MCF 10A (cell line): ENCODE measurements around the gene DNER. TPM values are rescaled to one million over a fixed set of nuclear protein-coding genes. Genes with fewer than 3 reads are reported as not detected.
A peak's percentile ranks its signal among the peaks of the same experiment; 100 is the strongest.

Source experiments
- BruUV-seq: library from RNA; stranded (reverse); fragments of 400-500 nt; replicated peaks from 2 replicates; lab custom pipeline; 2021; lab: Mats Ljungman, UMichigan
- CTCF ChIA-PET: fragments of 300-600 bp; sonication (Branson Sonifier 250); formaldehyde crosslinking; extraction: SDS; loops from one replicate; lab custom pipeline; 2021; ENCODE audit warnings: antibody characterized with exemption, inconsistent platforms; lab: Yijun Ruan, JAX
- POLR2A ChIA-PET: fragments of 300-600, 350-650 bp; sonication (Branson Sonifier 250); formaldehyde crosslinking; extraction: SDS; loops from one replicate; lab custom pipeline; 2020; ENCODE audit warnings: antibody characterized with exemption, inconsistent platforms; lab: Yijun Ruan, JAX
- DNase-seq: peaks from one replicate; pipeline ENCODE4 v3.0.0-alpha.2; 2018; ENCODE audit not compliant: unreplicated experiment
- H3K27ac Mint-ChIP-seq: one replicate; pipeline ENCODE4 v1.8.0; 2022; ENCODE audit warnings: mild to moderate bottlenecking, low read depth, mixed read lengths; ENCODE audit not compliant: unreplicated experiment
- H3K27me3 Mint-ChIP-seq: one replicate; pipeline ENCODE4 v1.8.0; 2022; ENCODE audit warnings: mixed read lengths; ENCODE audit not compliant: insufficient read depth, unreplicated experiment
- H3K36me3 Mint-ChIP-seq: one replicate; pipeline ENCODE4 v1.8.0; 2022; ENCODE audit warnings: mild to moderate bottlenecking, moderate library complexity, mixed read lengths; ENCODE audit not compliant: insufficient read depth, unreplicated experiment
- H3K4me1 Mint-ChIP-seq: one replicate; pipeline ENCODE4 v1.8.0; 2022; ENCODE audit warnings: mixed read lengths; ENCODE audit not compliant: insufficient read depth, unreplicated experiment
- H3K4me3 Mint-ChIP-seq: one replicate; pipeline ENCODE4 v1.8.0; 2022; ENCODE audit warnings: mild to moderate bottlenecking, moderate library complexity, mixed read lengths; ENCODE audit not compliant: unreplicated experiment
- H3K9me3 Mint-ChIP-seq: one replicate; pipeline ENCODE4 v1.8.0; 2022; ENCODE audit warnings: mixed read lengths; ENCODE audit not compliant: unreplicated experiment
- intact Hi-C: fragments of 100-400 bp; cut with micrococcal nuclease; formaldehyde crosslinking; loops from 2 replicates; pipeline ENCODE4 v1.14.1; 2022
- total RNA-seq: library from RNA; stranded (reverse); gene quantifications from 2 replicates; pipeline ENCODE4 v1.2.3, GENCODE V29; 2022
- TF ChIP-seq, protein P1 (sequence below): fragments of 200-600 bp; IDR thresholded peaks from one replicate; pipeline ENCODE4 v1.8.0; 2022; ENCODE audit warnings: antibody characterized with exemption, mild to moderate bottlenecking; ENCODE audit not compliant: unreplicated experiment

Gene DNER
- total RNA-seq, 1 experiment from 2014 or later = 49.2 TPM

DNA sequence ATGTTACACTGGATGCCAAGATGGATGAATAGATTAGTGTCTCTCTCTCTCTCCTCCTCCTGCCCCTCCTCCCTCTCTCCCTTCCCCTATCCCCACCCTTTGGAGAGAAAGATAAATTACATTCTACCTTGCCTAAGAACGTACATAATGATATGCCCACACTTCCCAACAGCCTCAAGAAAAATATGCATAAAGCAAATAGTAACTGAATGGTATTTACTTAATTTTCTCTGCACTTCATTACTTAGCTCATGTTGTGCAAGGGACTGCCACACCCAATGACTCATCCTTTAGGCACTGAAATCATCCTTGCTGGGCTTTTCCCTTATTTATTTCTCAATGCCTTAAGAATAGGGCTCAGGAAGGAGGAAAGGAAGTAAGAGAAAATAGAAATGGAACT is 306.0 kb downstream of the DNER start:
- ChIA-PET POLR2A (interaction anchor here (0.6 to 2.8 kb wide), 28 partner anchors 8 to 366 kb away, joined by 3 to 22 read pairs (median 5); partner anchors contain the start of gene PID1), CTCF (interaction anchor here (1.1 to 1.5 kb wide), 3 partner anchors 58 to 178 kb away, joined by 3 to 4 read pairs (median 3); no protein-coding TSS in a partner anchor)
- Mint-ChIP-seq H3K27me3 (no peaks in the 10 kb centered on the region), H3K4me1 (peaks cover 57% of the 10 kb centered on the region), H3K9me3 (peaks cover 9% of the 10 kb centered on the region), H3K27ac (peak overlapping the region; percentile 99), H3K4me3 (peak overlapping the region; percentile 48), H3K36me3 (peaks cover 43% of the 10 kb centered on the region)
- peak; percentile 97 for DNase-seq
- TF ChIP-seq, protein P1, sequence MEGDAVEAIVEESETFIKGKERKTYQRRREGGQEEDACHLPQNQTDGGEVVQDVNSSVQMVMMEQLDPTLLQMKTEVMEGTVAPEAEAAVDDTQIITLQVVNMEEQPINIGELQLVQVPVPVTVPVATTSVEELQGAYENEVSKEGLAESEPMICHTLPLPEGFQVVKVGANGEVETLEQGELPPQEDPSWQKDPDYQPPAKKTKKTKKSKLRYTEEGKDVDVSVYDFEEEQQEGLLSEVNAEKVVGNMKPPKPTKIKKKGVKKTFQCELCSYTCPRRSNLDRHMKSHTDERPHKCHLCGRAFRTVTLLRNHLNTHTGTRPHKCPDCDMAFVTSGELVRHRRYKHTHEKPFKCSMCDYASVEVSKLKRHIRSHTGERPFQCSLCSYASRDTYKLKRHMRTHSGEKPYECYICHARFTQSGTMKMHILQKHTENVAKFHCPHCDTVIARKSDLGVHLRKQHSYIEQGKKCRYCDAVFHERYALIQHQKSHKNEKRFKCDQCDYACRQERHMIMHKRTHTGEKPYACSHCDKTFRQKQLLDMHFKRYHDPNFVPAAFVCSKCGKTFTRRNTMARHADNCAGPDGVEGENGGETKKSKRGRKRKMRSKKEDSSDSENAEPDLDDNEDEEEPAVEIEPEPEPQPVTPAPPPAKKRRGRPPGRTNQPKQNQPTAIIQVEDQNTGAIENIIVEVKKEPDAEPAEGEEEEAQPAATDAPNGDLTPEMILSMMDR = no peak
- intact Hi-C loops = loop anchor here (5.0 kb wide), 1 partner anchor 136 kb away; the partner anchor contains the start of gene PID1
- BruUV-seq = no TSS peak

DNA sequence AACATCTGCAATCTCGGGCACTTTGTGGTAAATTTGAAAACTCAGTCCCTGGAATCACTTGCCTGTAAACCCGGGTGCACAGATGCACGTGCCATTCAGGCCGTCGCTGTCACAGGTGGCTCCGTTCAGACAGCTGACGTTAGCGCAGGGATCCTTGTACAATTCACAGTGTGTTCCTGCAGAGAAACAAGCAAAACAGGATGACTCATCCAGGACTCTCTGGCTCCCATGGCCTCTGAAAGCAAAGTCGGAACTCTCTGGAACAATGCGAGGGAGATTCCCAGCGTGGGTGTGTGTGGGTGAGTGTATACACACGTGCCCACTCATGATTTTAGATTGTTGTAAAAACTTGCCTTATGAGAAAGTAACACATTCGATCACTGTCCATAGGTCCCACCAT is 307.2 kb downstream of the DNER start:
- DNase-seq = peak; percentile 98
- ChIA-PET POLR2A (interaction anchor here (0.6 to 2.8 kb wide), 14 partner anchors 10 to 513 kb away, joined by 3 to 22 read pairs (median 6); no protein-coding TSS in a partner anchor), CTCF (interaction anchor here (0.6 to 1.3 kb wide), 2 partner anchors 132 to 133 kb away, joined by 3 read pairs; no protein-coding TSS in a partner anchor)
- intact Hi-C loops = loop anchor here (5.0 kb wide), 1 partner anchor 135 kb away; the partner anchor contains the start of gene PID1
- Mint-ChIP-seq H3K9me3 (peaks cover 11% of the 10 kb centered on the region), H3K27ac (peak overlapping the region; percentile 99), H3K27me3 (no peaks in the 10 kb centered on the region), H3K4me3 (peak overlapping the region; percentile 61), H3K4me1 (peaks cover 58% of the 10 kb centered on the region), H3K36me3 (peaks cover 49% of the 10 kb centered on the region)
- TF ChIP-seq, protein P1 = no peak
- no TSS peak for BruUV-seq

DNA sequence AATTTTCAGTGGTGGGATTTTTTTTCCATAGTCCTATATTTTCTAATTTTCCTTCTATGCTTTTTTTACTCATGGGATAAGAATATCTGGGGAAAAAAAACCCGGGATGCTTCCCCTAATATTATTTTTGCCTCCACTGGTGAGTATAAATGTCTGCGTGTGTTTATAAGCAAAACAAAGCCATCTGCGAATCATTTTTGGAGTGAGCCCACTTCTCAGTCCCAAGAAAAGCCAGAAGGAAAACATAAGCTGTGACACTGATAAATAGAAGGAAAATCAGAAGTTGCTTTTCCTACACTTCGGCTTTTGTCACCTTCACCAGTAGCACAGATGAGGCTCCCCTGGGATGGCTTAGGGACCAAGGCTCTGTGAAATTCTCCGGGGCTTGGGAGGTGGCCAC is 308.6 kb downstream of the DNER start:
- Mint-ChIP-seq H3K27ac (peak overlapping the region; percentile 99), H3K9me3 (peaks cover 11% of the 10 kb centered on the region), H3K27me3 (no peaks in the 10 kb centered on the region), H3K36me3 (peaks cover 54% of the 10 kb centered on the region), H3K4me1 (peaks cover 58% of the 10 kb centered on the region), H3K4me3 (no peak overlapping the region)
- intact Hi-C loops = loop anchor here (5.0 kb wide), 1 partner anchor 133 kb away; the partner anchor contains the start of gene PID1
- ChIA-PET CTCF (interaction anchor here (0.5 to 1.3 kb wide), 5 partner anchors 17 to 181 kb away, joined by 3 to 4 read pairs (median 3); no protein-coding TSS in a partner anchor), POLR2A (interaction anchor here (0.9 to 2.1 kb wide), 6 partner anchors 17 to 132 kb away, joined by 3 to 6 read pairs (median 4); no protein-coding TSS in a partner anchor)
- DNase-seq = no peak
- BruUV-seq = no TSS peak
- TF ChIP-seq, protein P1 = no peak

DNA sequence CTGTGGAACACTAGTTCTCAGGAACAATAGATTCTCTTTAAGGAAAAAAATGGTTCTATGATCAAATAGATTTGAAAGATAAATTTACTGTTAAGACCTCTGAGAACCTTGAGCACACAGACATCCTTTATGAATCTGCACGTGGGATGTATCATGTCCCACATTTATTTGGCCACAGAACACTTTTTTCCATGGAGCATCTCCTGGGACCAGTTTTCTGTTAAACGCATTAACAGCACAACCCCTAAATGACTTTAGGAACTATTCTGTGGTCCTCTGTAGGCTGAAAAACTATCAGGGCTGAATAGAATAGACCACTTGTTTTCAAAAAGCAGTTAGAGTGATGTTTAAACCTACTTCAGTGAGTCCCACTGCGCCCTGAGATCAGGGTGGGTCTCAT is 311.1 kb downstream of the DNER start:
- no peak for DNase-seq
- ChIA-PET CTCF (no interaction called here), POLR2A (no interaction called here)
- peaks cover 38% of the 10 kb centered on the region for H3K4me1 Mint-ChIP-seq
- intact Hi-C loops = no loop called here
- TF ChIP-seq, protein P1 = no peak
- peaks cover 11% of the 10 kb centered on the region for H3K9me3 Mint-ChIP-seq
- peaks cover 40% of the 10 kb centered on the region for H3K36me3 Mint-ChIP-seq
- no peak overlapping the region for H3K4me3 Mint-ChIP-seq
- H3K27ac Mint-ChIP-seq = peak overlapping the region; percentile 99
- no peaks in the 10 kb centered on the region for H3K27me3 Mint-ChIP-seq
- BruUV-seq = no TSS peak
